PFSK-1 (cell line): ENCODE measurements around the gene ATF6.

ENCODE experiments used
- FOXP2 ChIP-seq: optimal IDR thresholded peaks from 2 replicates; pipeline ENCODE3; 2011; ENCODE audit warnings: borderline replicate concordance, control low read depth, inconsistent platforms; ENCODE audit not compliant: insufficient read depth; ENCODE audit errors: extremely low read length, extremely low read depth
- POLR2AphosphoS5 ChIP-seq: IDR thresholded peaks from 2 replicates; pipeline ENCODE4 v1.6.1; 2012; ENCODE audit warnings: low read depth, mild to moderate bottlenecking, control low read depth, low read length, moderate library complexity
- SIN3A ChIP-seq: IDR thresholded peaks from 2 replicates; pipeline ENCODE4 v1.6.1; 2012; ENCODE audit warnings: mild to moderate bottlenecking, low read length, moderate library complexity, borderline replicate concordance; ENCODE audit not compliant: insufficient read depth
- TAF1 ChIP-seq: IDR thresholded peaks from 2 replicates; pipeline ENCODE4 v1.6.1; 2012; ENCODE audit warnings: low read length, control low read depth, borderline replicate concordance; ENCODE audit not compliant: insufficient read depth
- TF ChIP-seq, protein P1 (sequence below), 2 experiments: IDR thresholded peaks; 2 replicates each; pipeline versions ENCODE4 v1.6.1 to v1.8.0; 2011 to 2012; ENCODE audit warnings: low read depth in 2 of 2, low read length in 2 of 2, control low read depth in 1 of 2, inconsistent platforms in 1 of 2, mild to moderate bottlenecking in 1 of 2, moderate library complexity in 1 of 2; ENCODE audit not compliant: insufficient read depth in 1 of 2

ATF6 gene

DNA sequence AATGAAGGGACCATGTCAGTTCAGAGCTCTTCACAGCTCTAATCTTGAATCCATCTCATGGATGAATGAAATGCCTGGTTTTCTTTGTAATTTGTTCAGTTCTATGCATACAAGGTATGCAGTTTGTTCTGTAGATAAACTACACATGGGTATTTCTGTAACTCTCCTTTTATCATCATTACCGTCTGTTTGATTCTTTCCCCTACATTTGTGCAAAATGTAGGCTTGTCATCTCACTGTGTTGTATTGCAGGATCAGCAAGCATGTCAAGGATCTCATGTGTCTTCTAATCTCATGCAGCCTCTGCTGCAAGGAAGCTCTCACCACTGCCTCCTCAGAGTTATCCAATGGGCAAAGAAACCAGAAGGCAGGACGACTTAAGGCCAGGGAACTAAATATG lies 178.3 kb downstream of the ATF6 start:
- TF ChIP-seq TAF1 (no peak), POLR2AphosphoS5 (no peak)
- TF ChIP-seq, protein P1, sequence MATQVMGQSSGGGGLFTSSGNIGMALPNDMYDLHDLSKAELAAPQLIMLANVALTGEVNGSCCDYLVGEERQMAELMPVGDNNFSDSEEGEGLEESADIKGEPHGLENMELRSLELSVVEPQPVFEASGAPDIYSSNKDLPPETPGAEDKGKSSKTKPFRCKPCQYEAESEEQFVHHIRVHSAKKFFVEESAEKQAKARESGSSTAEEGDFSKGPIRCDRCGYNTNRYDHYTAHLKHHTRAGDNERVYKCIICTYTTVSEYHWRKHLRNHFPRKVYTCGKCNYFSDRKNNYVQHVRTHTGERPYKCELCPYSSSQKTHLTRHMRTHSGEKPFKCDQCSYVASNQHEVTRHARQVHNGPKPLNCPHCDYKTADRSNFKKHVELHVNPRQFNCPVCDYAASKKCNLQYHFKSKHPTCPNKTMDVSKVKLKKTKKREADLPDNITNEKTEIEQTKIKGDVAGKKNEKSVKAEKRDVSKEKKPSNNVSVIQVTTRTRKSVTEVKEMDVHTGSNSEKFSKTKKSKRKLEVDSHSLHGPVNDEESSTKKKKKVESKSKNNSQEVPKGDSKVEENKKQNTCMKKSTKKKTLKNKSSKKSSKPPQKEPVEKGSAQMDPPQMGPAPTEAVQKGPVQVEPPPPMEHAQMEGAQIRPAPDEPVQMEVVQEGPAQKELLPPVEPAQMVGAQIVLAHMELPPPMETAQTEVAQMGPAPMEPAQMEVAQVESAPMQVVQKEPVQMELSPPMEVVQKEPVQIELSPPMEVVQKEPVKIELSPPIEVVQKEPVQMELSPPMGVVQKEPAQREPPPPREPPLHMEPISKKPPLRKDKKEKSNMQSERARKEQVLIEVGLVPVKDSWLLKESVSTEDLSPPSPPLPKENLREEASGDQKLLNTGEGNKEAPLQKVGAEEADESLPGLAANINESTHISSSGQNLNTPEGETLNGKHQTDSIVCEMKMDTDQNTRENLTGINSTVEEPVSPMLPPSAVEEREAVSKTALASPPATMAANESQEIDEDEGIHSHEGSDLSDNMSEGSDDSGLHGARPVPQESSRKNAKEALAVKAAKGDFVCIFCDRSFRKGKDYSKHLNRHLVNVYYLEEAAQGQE (IDR thresholded peaks at IDR 0.05; ENCODE audit: insufficient read depth in 1 of 2, low read depth in 2 of 2, low read length in 2 of 2), result no peak

DNA sequence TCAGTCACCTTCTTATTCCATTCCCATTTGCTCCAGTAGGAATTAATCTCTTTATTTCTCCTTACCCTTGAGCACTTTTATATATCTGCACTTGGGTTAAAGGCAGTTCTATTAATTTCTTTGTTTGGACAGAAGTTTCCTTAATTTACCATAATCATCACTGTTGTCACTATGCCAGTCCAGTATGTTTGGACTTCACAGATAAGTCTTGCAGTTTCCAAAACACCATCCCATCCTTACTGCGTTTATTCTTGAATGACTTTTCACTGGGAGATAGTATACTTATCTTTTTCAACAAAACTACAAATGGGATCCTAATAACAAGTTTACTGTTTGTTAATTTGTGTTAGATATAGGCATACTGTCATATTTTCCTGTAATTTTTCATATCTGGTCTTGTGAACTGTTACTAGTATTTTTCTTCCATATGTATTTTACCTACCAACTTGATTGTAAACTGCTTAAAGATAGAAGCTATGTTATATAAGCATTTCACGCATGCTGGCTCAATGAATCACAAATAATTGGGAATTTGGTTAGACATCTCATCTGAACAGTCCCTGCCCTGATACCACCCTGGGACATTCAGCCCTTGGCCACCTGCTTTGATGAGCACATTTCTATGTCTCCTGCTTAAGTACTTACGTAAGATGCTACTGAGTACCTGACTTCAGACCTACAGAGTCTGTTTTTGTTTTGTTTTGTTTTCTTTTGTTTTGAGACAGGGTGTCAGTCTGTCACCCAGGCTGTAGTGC lies 179.4 kb downstream of the ATF6 start:
- TF ChIP-seq FOXP2 (no peak), POLR2AphosphoS5 (no peak), SIN3A (no peak), TAF1 (no peak)
- TF ChIP-seq, protein P1 (IDR thresholded peaks at IDR 0.05; ENCODE audit: insufficient read depth in 1 of 2, low read depth in 2 of 2, low read length in 2 of 2), result no peak

DNA sequence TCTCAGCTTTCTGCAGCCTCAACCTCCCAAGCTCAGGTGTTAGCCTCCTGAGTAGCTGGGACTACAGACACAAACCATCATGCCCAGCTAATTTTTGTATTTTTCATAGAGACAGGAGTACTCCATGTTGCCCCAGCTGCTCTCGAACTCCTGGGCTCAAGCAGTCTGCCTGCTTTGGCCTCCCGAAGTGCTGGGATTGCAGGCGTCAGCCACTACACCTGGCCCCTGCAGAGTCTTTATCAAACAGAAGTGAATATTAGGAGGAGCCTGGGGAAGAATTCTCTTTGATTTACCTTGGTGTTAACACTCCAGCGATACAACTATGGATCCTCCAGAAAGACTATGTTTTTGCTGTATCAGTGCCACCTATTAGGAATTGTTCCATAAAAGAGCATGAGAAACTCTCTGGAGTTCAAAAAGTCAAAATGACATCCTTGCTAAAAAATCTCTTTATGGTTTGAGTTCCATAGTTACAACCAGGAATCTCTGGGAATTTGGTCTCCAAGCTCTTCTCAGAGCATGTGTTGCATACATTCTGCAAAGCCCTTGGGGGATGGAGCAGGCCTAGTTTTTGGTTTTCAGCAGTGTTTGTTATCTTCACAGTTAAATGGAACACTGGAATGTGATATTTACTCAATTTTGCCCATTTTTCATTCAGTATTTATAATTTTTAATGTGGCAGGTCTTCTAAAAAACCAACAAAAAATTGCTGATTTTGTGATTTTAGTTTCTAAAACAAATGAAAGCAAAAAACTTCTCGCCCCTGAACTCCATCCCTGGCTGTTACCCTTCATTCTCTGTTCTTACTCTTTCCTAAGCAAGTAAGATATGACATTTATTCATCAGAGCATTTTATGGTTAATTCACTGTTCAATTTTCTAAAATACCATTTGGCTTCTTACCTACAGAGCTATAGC lies 180.2 kb downstream of the ATF6 start:
- no peak for TF ChIP-seq POLR2AphosphoS5
- no peak for TF ChIP-seq FOXP2
- TF ChIP-seq, protein P1 (IDR thresholded peaks at IDR 0.05; ENCODE audit: insufficient read depth in 1 of 2, low read depth in 2 of 2, low read length in 2 of 2), result no peak
- no peak for TF ChIP-seq TAF1
- TF ChIP-seq SIN3A, result no peak

DNA sequence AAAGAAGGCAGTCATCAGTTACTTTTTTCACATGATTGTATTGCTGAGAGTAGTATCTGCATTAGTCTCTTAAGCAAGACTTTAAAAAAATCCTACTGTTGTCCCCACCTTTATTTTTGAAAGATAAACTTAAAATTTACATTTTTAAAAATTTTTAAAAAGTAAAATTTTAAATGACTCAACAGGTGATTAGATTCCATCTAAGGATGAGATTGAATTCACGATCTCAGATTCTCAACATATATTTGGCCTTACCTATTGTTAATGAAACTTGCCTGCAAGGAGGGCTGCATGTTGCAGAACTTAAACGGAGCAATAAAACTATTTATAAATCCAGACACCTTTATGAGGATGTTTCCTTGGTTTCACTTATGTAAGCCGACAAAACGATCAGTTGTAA lies 182.3 kb downstream of the ATF6 start:
- TF ChIP-seq TAF1, result no peak
- TF ChIP-seq, protein P1 (IDR thresholded peaks at IDR 0.05; ENCODE audit: insufficient read depth in 1 of 2, low read depth in 2 of 2, low read length in 2 of 2), result no peak
- TF ChIP-seq POLR2AphosphoS5, result no peak
- TF ChIP-seq FOXP2, result no peak
- no peak for TF ChIP-seq SIN3A
